Measurements from ENCODE around the gene WDFY2. TPM values are rescaled to one million over a fixed set of nuclear protein-coding genes. Genes with fewer than 3 reads are reported as not detected.

Gene WDFY2
- total RNA-seq, 1 donor from 2014 or later: 43.0 TPM

DNA sequence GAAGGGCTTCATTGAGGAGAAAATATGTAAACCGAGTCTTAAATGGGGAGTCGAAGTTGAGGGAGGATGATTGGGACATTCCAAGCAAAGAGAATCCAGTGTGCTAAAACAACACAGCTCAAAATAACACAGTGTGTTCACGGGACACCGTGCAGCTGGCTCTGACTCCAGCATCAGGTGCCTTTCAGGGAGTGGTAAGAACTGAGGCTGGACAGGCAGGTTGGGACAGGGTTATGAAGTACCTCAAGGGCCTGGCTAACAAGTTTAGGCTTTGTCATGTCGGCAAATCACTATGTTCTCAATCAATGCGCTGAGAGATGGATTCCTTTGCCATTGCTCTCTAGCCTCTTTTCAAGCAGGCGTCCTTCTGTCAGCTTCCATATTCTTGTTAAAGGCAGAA, 27.5 kb upstream of the WDFY2 start:
- no peak overlapping the region for H3K27ac Mint-ChIP-seq (ENCODE audit: unreplicated experiment)
- H3K9me3 Mint-ChIP-seq (ENCODE audit: unreplicated experiment): no peaks in the 10 kb centered on the region
- H3K36me3 Mint-ChIP-seq (ENCODE audit: unreplicated experiment): no peaks in the 10 kb centered on the region
- TF ChIP-seq CTCF (IDR thresholded peaks at IDR 0.05; ENCODE audit: partially characterized antibody, unreplicated experiment): no peak
- no peaks in the 10 kb centered on the region for H3K27me3 Mint-ChIP-seq (ENCODE audit: unreplicated experiment)
- no peaks in the 10 kb centered on the region for H3K4me1 Mint-ChIP-seq (ENCODE audit: low read depth, unreplicated experiment)
- H3K4me3 Mint-ChIP-seq (ENCODE audit: unreplicated experiment): no peak overlapping the region
- no peak for DNase-seq

DNA sequence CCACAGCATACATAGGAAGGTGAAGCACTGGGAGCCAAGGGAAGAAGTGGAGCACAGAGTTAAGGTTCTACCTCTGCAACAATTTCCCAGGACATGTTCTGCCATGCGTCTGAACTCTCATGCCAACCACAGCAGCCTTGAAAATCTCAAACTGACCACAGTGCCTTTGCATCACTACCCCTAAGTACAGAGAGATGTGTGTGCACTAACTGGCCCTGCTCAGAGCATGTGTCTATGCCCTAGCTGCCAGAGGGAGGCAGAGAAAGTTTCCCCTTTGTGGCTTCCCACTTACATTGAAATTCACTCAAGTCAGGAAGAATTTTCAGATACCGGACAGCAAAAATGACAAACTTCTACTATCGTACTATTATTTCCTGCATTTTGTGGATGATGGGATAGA, 26.8 kb upstream of the WDFY2 start:
- Mint-ChIP-seq H3K27ac (ENCODE audit: unreplicated experiment) (no peak overlapping the region), H3K4me1 (ENCODE audit: low read depth, unreplicated experiment) (no peaks in the 10 kb centered on the region), H3K36me3 (ENCODE audit: unreplicated experiment) (no peaks in the 10 kb centered on the region), H3K27me3 (ENCODE audit: unreplicated experiment) (no peaks in the 10 kb centered on the region), H3K9me3 (ENCODE audit: unreplicated experiment) (no peaks in the 10 kb centered on the region), H3K4me3 (ENCODE audit: unreplicated experiment) (no peak overlapping the region)
- TF ChIP-seq CTCF (IDR thresholded peaks at IDR 0.05; ENCODE audit: partially characterized antibody, unreplicated experiment): no peak
- no peak for DNase-seq

- DNase-seq: no peak
These were observed 26.2 kb upstream of the WDFY2 start for GRCh38 chr13:51557875-51558612.

DNA sequence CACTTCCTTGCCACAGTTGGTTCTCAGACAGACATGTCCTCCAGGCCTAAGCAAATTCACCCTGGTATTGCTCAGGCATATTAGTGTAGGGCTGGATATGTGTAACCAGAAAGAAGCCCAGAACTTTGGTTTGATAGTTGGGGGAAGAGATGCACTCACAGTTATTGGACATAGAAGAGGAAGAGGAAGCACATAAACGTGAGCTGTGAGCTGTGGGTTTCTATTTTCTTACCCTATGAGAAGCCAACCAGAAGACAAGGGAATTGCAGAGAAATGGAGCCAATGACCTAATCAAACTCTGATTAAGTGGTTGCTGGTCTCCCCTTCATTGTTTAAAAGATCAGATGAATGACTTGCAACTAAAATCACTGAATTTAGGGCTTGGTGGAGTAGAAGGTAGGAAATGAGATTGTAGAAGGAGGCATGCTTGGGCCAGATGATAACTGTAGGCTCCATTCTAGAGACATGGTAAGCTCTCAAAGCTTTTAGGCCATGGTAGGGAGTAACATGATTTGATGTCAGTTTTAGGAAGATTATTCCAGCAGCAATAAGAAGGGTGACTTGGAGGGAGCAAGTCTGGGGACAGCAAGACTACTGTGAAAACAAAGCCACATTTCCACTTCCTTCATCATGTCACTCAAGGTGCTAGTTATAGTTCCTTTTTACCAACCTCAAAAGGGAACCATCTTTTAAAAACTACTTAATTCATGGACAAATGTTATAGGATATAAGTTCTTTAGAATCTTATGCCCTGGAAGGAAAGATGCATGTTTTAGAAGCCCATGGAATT, 24.1 kb upstream of the WDFY2 start:
- Mint-ChIP-seq H3K36me3 (ENCODE audit: unreplicated experiment) (no peaks in the 10 kb centered on the region), H3K27ac (ENCODE audit: unreplicated experiment) (no peak overlapping the region), H3K9me3 (ENCODE audit: unreplicated experiment) (no peaks in the 10 kb centered on the region), H3K4me3 (ENCODE audit: unreplicated experiment) (no peak overlapping the region), H3K4me1 (ENCODE audit: low read depth, unreplicated experiment) (no peaks in the 10 kb centered on the region), H3K27me3 (ENCODE audit: unreplicated experiment) (no peaks in the 10 kb centered on the region)
- no peak for TF ChIP-seq CTCF (IDR thresholded peaks at IDR 0.05; ENCODE audit: partially characterized antibody, unreplicated experiment)
- no peak for DNase-seq

More at GRCh38 chr13:51557875-51558612, 26.2 kb upstream of the WDFY2 start:
- TF ChIP-seq CTCF (IDR thresholded peaks at IDR 0.05; ENCODE audit: partially characterized antibody, unreplicated experiment): no peak
- Mint-ChIP-seq H3K9me3 (ENCODE audit: unreplicated experiment) (no peaks in the 10 kb centered on the region), H3K4me3 (ENCODE audit: unreplicated experiment) (no peak overlapping the region), H3K27ac (ENCODE audit: unreplicated experiment) (no peak overlapping the region), H3K27me3 (ENCODE audit: unreplicated experiment) (no peaks in the 10 kb centered on the region), H3K4me1 (ENCODE audit: low read depth, unreplicated experiment) (no peaks in the 10 kb centered on the region), H3K36me3 (ENCODE audit: unreplicated experiment) (no peaks in the 10 kb centered on the region)

Data from glutamatergic neuron (in vitro differentiated cells).